Embryonic facial prominence (tissue), 1 donor: ENCODE measurements around the gene SHISA5.
A peak's percentile ranks its signal among the peaks of the same experiment; 100 is the strongest.
"Not testable (repeated sequence)": the region's sequence is repeated elsewhere in the genome, so short reads cannot be mapped to it uniquely, and the experiment has no call there.

Experiments
- DNase-seq: peaks from one replicate; pipeline ENCODE4 v3.0.0-alpha.2; 2016; ENCODE audit errors: extremely low spot score

The SHISA5 gene

DNA sequence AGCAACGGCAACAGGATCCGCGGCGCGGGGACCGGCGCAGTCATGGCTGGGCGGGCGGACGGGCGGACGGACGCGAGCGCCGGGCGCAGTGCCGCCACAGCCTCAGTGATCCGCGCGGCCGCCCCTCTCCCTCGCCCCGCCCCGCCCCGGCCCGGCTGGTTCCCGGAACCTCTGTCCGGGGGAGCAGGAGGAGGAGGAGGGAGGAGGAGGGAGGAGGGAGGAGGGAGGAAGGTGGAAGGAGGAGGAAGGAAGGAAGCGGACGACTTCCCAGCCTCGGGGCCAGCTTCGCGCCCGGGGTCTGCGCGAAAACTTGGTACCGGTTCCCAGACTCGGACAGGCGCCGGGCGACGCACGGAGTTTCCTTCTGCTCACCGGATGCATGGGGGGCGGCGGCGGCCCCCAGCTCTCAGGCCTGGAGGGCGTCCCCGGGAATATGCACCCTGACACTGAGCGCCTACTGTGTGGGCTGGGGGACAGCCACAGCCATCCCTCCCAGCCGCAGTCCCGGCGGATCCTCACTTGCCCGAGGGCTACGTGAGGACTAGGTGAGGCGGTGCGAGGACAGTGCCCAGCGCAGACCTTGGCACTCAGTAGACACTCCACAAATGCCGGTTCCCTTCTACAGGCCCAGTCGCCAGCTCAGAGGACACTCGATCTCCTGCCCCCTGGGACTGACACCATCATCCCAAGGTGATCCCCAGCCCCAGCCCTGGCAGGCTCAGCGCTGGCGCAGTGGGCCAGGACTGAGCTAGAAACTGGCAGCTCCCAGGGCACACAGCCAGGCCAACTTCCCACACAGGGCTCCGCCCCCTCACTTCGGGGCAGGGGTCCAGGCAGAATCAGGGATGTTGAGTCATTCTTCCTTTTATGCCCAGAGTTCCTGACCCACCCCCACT is at the start of gene SHISA5:
Gene SHISA5 (minus strand): TSS at position 124 of the 896 bp plus-strand sequence. CDS start 80 bp downstream, at position 44.
- peak; percentile 15 for DNase-seq

DNA sequence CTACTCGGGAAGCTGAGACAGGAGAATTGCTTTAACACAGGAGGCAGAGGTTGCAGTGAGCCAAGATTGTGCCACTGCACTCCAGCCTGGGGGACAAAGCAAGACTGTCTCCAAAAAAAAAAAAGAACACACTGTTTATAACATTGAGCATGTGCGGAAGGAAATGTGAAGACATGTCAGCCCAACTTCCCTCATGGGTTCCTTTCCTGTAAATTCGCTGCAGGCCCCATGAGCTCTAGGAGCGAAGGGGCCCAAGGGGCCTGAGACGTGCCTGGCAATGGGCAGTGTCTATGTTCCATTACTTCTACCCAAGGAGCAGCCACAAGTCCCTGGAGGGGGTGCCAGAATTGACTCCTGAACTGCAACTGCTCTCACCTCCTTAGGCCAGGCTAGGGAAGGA is 49.4 kb upstream of the SHISA5 start:
- no peak for DNase-seq

GRCh38 chr3:48552111-48552951 is 48.4 kb upstream of the SHISA5 start:
- no peak for DNase-seq

DNA sequence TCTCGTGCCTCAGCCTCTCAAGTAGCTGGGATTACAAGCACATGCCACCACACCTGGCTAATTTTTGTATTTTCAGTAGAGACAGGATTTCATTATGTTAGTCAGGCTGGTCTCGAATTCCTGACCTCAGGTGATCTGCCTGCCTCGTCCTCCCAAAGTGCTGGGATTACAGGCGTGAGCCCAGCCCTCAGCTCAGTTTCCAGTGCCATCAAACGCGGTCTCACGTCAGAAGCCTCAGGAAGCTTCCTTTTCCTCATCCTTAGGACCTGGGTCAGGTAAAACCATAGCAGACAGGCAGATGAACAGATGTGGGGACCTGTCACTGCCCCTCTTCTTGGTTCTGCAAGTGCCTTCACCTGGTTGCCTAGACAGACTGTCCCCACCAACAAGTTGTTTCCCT is 47.7 kb upstream of the SHISA5 start:
- not testable (repeated sequence) for DNase-seq

- peak; percentile 42 for DNase-seq
Measured at GRCh38 chr3:48548729-48549705, 45.0 kb upstream of the SHISA5 start.

GRCh38 chr3:48548126-48548525 is 44.2 kb upstream of the SHISA5 start:
- no peak for DNase-seq

DNA sequence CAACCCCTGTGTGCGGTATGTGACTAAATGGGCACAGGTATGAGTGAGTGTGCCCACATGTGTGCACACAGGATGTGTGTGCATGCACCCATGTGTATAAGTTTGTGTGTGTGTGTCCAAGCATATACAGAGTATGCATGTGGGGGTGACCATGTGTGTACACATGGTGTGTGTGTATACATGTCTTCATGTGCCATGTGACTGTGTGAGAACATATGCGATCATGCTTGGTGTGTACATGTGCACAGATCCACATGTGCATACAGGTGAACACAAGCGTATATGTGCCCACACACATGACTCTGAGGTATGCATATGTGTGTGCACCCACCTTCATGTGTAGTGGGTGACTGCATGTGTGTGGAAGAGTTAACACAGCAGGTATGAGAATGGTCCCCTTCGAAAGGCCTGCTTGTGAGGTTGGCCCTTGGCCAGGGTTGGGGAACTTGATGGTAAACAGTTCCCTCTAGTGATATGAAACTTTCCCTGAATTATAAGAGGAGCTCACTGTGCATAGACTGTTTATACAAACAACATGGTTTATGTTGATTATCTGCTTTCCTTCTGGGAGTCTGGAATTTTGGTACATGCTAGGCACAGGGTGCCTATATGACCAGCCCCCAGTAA is 42.3 kb upstream of the SHISA5 start:
- no peak for DNase-seq

DNA sequence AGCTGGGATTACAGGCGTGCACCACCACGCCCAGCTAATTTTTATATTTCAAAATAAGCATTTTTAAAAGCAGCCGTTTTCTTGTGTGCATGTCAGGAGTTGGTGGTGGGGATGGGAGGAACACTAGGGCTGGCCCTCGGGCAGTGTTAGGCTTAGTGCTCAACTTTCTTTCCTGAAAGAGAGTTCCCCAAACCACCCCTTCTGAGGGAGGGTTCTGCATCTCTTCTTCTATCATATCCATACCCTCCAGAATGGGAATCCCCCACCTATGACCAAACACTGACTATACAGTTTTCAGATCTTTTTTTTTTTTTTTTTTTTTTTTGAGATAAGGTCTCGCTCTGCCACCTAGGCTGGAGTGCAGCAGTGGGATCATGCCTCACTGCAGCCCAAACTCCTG is 40.2 kb upstream of the SHISA5 start:
- DNase-seq: no peak

- DNase-seq: no peak
Measured at GRCh38 chr3:48543271-48543866, 39.4 kb upstream of the SHISA5 start.

GRCh38 chr3:48538451-48538850 is 34.5 kb upstream of the SHISA5 start:
- DNase-seq: no peak

DNA sequence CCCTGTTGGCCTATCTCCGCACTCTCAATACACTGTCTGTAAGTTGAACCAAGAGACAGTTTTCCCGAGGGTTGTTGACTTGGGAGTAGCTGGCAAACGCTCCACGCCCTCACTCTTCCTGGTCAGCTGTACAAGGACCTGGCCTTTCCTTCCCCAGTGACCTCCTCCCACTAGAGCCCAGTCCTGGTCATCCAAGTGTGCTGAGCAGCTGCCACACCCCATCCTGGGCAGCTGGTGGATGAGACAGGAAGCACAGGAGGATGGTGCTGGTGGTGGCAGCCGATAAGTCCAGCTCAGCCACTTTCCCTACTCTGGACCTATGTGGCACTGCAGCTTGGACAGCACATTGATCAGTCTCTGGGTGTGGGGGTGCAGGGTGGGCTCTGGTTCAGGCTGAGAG is 32.8 kb upstream of the SHISA5 start:
- DNase-seq: no peak

GRCh38 chr3:48536116-48536515 is 32.1 kb upstream of the SHISA5 start:
- no peak for DNase-seq

DNA sequence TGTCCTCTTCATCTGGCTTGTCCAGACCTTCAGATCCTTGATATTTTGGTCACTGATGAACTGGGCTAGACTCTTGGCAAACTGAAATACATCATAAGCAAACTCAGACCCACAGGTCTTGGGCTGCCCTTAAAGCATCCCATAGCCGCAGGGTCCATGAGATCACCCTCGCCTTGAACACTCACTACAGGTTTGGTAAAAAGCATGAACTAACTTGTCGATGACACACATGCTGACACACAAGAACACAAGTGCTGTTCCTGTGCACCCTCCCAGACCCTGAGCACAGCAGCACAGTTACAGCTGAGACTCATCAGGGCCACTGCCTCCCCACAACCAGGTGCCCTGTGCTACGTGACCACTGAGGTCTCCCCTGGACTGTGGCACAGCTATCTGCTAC is 31.6 kb upstream of the SHISA5 start:
- DNase-seq: no peak

- no peak for DNase-seq
Measured at GRCh38 chr3:48532977-48533337, 29.0 kb upstream of the SHISA5 start.

GRCh38 chr3:48532271-48532976 is 28.4 kb upstream of the SHISA5 start:
- DNase-seq: no peak

GRCh38 chr3:48530701-48531100 is 26.7 kb upstream of the SHISA5 start:
- DNase-seq: not testable (repeated sequence)

DNA sequence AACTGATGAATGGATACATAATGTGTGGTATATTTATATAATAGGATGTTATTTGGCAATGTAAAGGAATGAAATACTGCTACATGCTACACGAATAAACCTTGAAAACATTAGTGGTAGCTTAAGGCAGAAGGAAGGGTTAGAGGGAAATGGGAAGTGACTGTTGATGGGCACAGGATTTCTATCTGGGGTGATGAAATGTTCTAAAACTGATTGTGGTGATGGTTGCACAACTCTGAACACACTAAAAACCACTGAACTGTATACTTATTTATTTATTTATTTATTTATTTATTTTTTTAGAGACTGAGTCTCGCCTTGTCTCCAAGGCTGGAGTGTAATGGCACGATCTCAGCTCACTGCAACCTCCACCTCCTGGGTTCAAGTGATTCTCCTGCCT is 24.8 kb upstream of the SHISA5 start:
- DNase-seq: no peak

GRCh38 chr3:48528048-48528447 is 24.1 kb upstream of the SHISA5 start:
- DNase-seq: no peak

DNA sequence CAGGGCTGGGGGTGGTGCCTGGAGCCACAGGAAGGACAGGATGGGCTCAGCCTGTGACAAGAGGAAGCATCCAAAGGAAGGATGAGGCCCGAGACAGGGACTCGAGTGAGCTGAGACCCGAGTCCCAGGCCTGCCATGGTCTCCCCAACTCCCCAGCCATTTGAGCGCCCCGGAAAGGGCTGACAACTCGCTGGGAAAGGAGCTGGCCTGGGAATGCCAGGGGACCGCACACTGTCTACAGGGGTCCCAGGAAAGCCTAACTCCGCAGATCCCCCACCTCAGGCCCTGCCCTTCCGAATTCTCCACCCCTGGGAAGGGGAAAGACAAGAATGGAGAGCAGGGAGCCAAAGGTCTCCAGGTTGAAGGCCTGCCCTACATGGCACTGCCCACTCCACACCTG is 21.0 kb upstream of the SHISA5 start:
- no peak for DNase-seq

DNA sequence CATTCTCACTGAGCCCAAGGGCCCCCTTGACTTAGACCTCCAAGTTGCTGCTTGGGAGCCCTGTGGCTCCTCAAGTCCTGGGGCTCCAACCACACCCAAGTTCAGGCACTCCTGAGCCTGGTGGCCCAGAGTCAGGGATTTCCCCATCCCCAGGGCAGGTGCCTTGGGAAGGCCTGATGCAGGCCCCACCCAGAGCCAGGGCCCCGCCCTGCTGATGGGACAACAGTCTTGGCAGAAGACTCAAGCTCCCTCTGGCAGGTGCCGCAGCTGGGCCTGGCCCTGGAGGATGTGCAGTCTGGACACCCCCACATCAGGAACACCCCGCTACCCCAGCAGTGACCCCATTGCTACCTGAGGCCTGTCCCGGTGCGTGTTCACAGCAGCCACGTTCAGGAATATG is 17.7 kb upstream of the SHISA5 start:
- no peak for DNase-seq
